HepG2 (cell line): ENCODE measurements around the gene LRRC32. TPM values are rescaled to one million over a fixed set of nuclear protein-coding genes. Genes with fewer than 3 reads are reported as not detected.

Experiments used
- ATAC-seq: fragments of 200-7000 bp; cut with Tn5 transposase; 3 replicates; pipeline ENCODE4 v1.9.1; 2020; ENCODE audit warnings: mild to moderate bottlenecking, moderate library complexity
- BruUV-seq: library from RNA; stranded (reverse); fragments of 400-500 nt; replicated peaks from 2 replicates; lab custom pipeline; 2021; lab: Mats Ljungman, UMichigan
- CTCF ChIA-PET: fragments of 300-600 bp; formaldehyde crosslinking; extraction: SDS; loops from one replicate; lab custom pipeline; 2021; ENCODE audit warnings: low total read pairs, inconsistent platforms, low intra/inter-chr PET ratio; lab: Yijun Ruan, JAX
- POLR2A ChIA-PET: fragments of 350-600 bp; sonication (Branson Sonifier 250); formaldehyde crosslinking; loops from one replicate; lab custom pipeline; 2020; ENCODE audit warnings: antibody characterized with exemption, inconsistent platforms; lab: Yijun Ruan, JAX
- DNase-seq: peaks from one replicate; pipeline ENCODE4 v3.0.0-alpha.2; 2015; ENCODE audit warnings: low spot score
- FAIRE-seq: peaks from 3 replicates; lab custom pipeline; 2011; peaks lifted over from hg19 to GRCh38; lab: Jason Lieb, UNC
- H2AFZ ChIP-seq: one replicate; pipeline ENCODE4 v1.6.1; 2011; ENCODE audit warnings: low read length, inconsistent platforms
- H3K27ac ChIP-seq: fragments of 300-600 bp; 3 replicates; pipeline ENCODE4 v1.8.0; 2011; ENCODE audit warnings: mixed run types, mild to moderate bottlenecking, mixed read lengths, low read length, inconsistent platforms; ENCODE audit not compliant: insufficient read depth; ENCODE audit errors: extremely low read length
- H3K27me3 ChIP-seq, 2 experiments: fragments of 200-600 bp in 1 of 2; 2 replicates in 1 of 2; 3 replicates in 1 of 2; pipeline versions ENCODE4 v1.6.0 to v1.8.0; 2011; ENCODE audit warnings: low read length in 2 of 2, mild to moderate bottlenecking in 2 of 2, moderate library complexity in 2 of 2, inconsistent platforms in 1 of 2; ENCODE audit not compliant: insufficient read depth in 2 of 2, control insufficient read depth in 1 of 2
- H3K36me3 ChIP-seq, 2 experiments: fragments of 200-600 bp in 1 of 2; replicated peaks in 1 of 2; 2 replicates in 1 of 2; 3 replicates in 1 of 2; pipeline versions ENCODE4 v1.5.1 to v1.8.0; 2011; ENCODE audit warnings: low read length in 2 of 2, inconsistent platforms in 1 of 2; ENCODE audit not compliant: insufficient read depth in 2 of 2, control insufficient read depth in 1 of 2
- H3K4me1 ChIP-seq: 2 replicates; pipeline ENCODE4 v1.5.1; 2012; ENCODE audit warnings: low read length, inconsistent platforms; ENCODE audit not compliant: insufficient read depth
- H3K4me2 ChIP-seq: 2 replicates; pipeline ENCODE4 v1.6.0; 2011; ENCODE audit warnings: low read depth, low read length, inconsistent platforms
- H3K4me3 ChIP-seq, 3 experiments: fragments of 200-600 bp in 1 of 3; sonication (generic), shearing (Covaris generic) in 1 of 3; replicated peaks in 1 of 3; 2 replicates each; pipeline ENCODE4 v1.5.1; 2011 to 2016; ENCODE audit warnings: low read length in 3 of 3, inconsistent platforms in 2 of 3, low read depth in 2 of 3, mild to moderate bottlenecking in 2 of 3, control low read depth in 1 of 3, mixed read lengths in 1 of 3; ENCODE audit not compliant: insufficient read depth in 1 of 3
- H3K79me2 ChIP-seq: one replicate; pipeline ENCODE4 v1.6.1; 2011; ENCODE audit warnings: low read length, inconsistent platforms; ENCODE audit not compliant: insufficient read depth
- H3K9ac ChIP-seq: 2 replicates; pipeline ENCODE4 v1.6.0; 2011; ENCODE audit warnings: mild to moderate bottlenecking, low read depth, low read length, inconsistent platforms; ENCODE audit not compliant: insufficient read depth
- H3K9me3 ChIP-seq: 2 replicates; pipeline ENCODE4 v1.5.1; 2012; ENCODE audit warnings: mild to moderate bottlenecking, low read length
- H4K20me1 ChIP-seq: 2 replicates; pipeline ENCODE4 v1.6.0; 2011; ENCODE audit warnings: inconsistent platforms, mild to moderate bottlenecking, low read length, moderate library complexity; ENCODE audit not compliant: insufficient read depth
- ATF1 ChIP-seq: IDR thresholded peaks from 2 replicates; pipeline ENCODE4 v1.6.1; 2016; ENCODE audit warnings: mild to moderate bottlenecking, control low read depth
- CHCHD3 ChIP-seq: sonication (generic); formaldehyde crosslinking; IDR thresholded peaks from 2 replicates; pipeline ENCODE4 v1.8.0; 2022; ENCODE audit warnings: mild to moderate bottlenecking, missing genetic modification reagents, moderate library complexity
- ETV6 ChIP-seq: sonication (generic); formaldehyde crosslinking; conservative IDR thresholded peaks from 2 replicates; pipeline ENCODE4 v1.4.0; 2020; ENCODE audit warnings: missing genetic modification reagents
- GABPB1 ChIP-seq: IDR thresholded peaks from 2 replicates; pipeline ENCODE4 v1.6.1; 2016; ENCODE audit warnings: mild to moderate bottlenecking, missing genetic modification reagents, moderate library complexity, missing compliant biosample characterization
- MED13 ChIP-seq: sonication (generic); formaldehyde crosslinking; IDR thresholded peaks from 2 replicates; pipeline ENCODE4 v1.5.0; 2020; ENCODE audit warnings: missing genetic modification reagents
- NONO ChIP-seq, 2 experiments: fragments of 450-650 bp in 1 of 2; sonication (generic) in 1 of 2; formaldehyde crosslinking in 1 of 2; IDR thresholded peaks in 1 of 2; conservative IDR thresholded peaks in 1 of 2; 2 replicates each; pipeline versions ENCODE4 v1.6.1 to v1.8.0; 2017 to 2022; ENCODE audit warnings: mild to moderate bottlenecking in 1 of 2, missing genetic modification reagents in 1 of 2, moderate library complexity in 1 of 2
- PHB2 ChIP-seq: fragments of 450-650 bp; IDR thresholded peaks from 2 replicates; pipeline ENCODE4 v1.6.1; 2018; ENCODE audit not compliant: partially characterized antibody
- RBFOX2 ChIP-seq: fragments of 200-400 bp; formaldehyde crosslinking; IDR thresholded peaks from 2 replicates; pipeline ENCODE4 v1.6.1; 2017; ENCODE audit warnings: low read depth, mild to moderate bottlenecking, low read length
- ZNF329 ChIP-seq: sonication (generic); formaldehyde crosslinking; IDR thresholded peaks from 2 replicates; pipeline ENCODE4 v1.9.0; 2021; ENCODE audit warnings: low read depth, mild to moderate bottlenecking, missing genetic modification reagents
- WGBS: methylation state at CpG from one replicate; pipeline ENCODE4 v1.1.6; 2017; ENCODE audit warnings: low lambda C conversion rate; 5-methylcytosine and 5-hydroxymethylcytosine counted together
- in situ Hi-C: cut with HindIII; loops from 2 replicates; pipeline ENCODE4 v1.10.0; 2017; ENCODE audit warnings: low pct_unique_long_range_greater_than_20kb; ENCODE audit not compliant: extremely low pct_ligation_motif_present
- intact Hi-C: fragments of 100-400 bp; cut with micrococcal nuclease; formaldehyde crosslinking; loops from one replicate; pipeline ENCODE4 v1.10.0; 2022; ENCODE audit not compliant: unreplicated experiment
- polyA plus RNA-seq, 8 experiments: library from polyadenylated mRNA; depleted of rRNA in 3 of 8; stranded (reverse) in 7 of 8; unstranded in 1 of 8; fragments of >200 nt; fragmentation: Illumina TruSeq in 4 of 8; extraction: Trizol in 4 of 8; gene quantifications; 2 replicates each; pipeline versions ENCODE4 v1.2.1 to v1.2.3, GENCODE V29; 2011 to 2016; ENCODE audit warnings: low read depth in 4 of 8, missing spikeins in 1 of 8, mixed read lengths in 1 of 8; ENCODE audit not compliant: insufficient read depth in 1 of 8
- total RNA-seq, 5 experiments: library from RNA; depleted of rRNA; stranded (reverse); fragments of >200 nt; fragmentation: Illumina TruSeq; extraction: Trizol; gene quantifications; 2 replicates each; pipeline ENCODE4 v1.2.3, GENCODE V29; 2016; ENCODE audit warnings: low read depth in 1 of 5
- TF ChIP-seq, protein P1 (sequence below): sonication (generic); formaldehyde crosslinking; IDR thresholded peaks from 2 replicates; pipeline ENCODE4 v1.5.1; 2020; ENCODE audit warnings: mild to moderate bottlenecking, missing genetic modification reagents, moderate library complexity
- TF ChIP-seq, protein P2 (sequence below): sonication (generic); formaldehyde crosslinking; IDR thresholded peaks from 2 replicates; pipeline ENCODE4 v1.4.0; 2020; ENCODE audit warnings: missing genetic modification reagents

The LRRC32 gene
- total and polyA plus RNA-seq, 2 of the 13 experiments (the other 11 are each of a cell fraction or from before 2014, with no cell fraction given): 0.07 TPM; not detected in 1

DNA sequence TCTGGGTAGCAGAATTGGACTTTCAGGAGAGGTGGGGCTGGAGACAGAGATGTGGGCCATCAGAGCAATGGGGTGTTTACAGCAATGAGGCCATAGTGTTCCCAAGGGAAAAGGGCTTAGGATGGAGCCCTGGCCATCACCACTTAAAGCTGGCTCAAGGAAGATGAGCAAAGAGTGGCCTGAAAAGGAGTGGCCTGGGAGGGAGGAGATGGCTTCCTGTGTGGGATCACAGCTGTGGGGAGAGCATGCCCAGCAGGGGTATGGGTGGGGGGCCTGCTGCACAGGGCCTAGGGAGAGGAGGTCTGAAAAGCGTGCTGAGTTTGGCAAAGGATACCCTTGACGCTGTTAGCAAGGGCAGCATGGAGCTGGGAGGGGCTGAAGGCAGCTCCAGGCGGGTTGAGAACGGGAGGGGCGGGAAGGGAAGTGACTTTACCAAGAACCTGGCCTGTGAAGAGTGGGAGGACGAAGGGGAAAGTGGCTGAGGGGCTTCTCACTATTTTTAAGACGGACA is 13.9 kb downstream of the LRRC32 start:
- Histone ChIP-seq H4K20me1 (no peaks in the 10 kb centered on the region), H3K4me1 (no peaks in the 10 kb centered on the region), H3K79me2 (no peaks in the 10 kb centered on the region), H3K36me3 (no peaks in the 10 kb centered on the region), H2AFZ (no peak overlapping the region), H3K9ac (no peak overlapping the region), H3K27me3 (peaks cover 3 to 53% of the 10 kb centered on the region in 2 experiments), H3K4me3 (no peak overlapping the region), H3K4me2 (no peak overlapping the region), H3K9me3 (no peaks in the 10 kb centered on the region), H3K27ac (no peak overlapping the region)
- ATAC-seq (no peak), DNase-seq (no peak), FAIRE-seq (no peak)
- CTCF ChIA-PET: no interaction called here
- intact Hi-C loops (no loop called here), in situ Hi-C loops (no loop called here)
- POLR2A ChIA-PET: no interaction called here
- no TSS peak for BruUV-seq
- 4% methylated on average over 7 of the region's 7 CpGs for WGBS
- TF ChIP-seq GABPB1 (no peak), CHCHD3 (CRISPR knock-in tag) (no peak), ATF1 (CRISPR knock-in tag) (no peak), PHB2 (no peak), MED13 (no peak), RBFOX2 (no peak), ETV6 (CRISPR knock-in tag) (no peak), NONO (IDR thresholded peaks at IDR 0.05) (no peak), NONO (CRISPR knock-in tag; conservative IDR thresholded peaks at IDR 0.05) (no peak), ZNF329 (CRISPR knock-in tag) (no peak)
- TF ChIP-seq, protein P1, sequence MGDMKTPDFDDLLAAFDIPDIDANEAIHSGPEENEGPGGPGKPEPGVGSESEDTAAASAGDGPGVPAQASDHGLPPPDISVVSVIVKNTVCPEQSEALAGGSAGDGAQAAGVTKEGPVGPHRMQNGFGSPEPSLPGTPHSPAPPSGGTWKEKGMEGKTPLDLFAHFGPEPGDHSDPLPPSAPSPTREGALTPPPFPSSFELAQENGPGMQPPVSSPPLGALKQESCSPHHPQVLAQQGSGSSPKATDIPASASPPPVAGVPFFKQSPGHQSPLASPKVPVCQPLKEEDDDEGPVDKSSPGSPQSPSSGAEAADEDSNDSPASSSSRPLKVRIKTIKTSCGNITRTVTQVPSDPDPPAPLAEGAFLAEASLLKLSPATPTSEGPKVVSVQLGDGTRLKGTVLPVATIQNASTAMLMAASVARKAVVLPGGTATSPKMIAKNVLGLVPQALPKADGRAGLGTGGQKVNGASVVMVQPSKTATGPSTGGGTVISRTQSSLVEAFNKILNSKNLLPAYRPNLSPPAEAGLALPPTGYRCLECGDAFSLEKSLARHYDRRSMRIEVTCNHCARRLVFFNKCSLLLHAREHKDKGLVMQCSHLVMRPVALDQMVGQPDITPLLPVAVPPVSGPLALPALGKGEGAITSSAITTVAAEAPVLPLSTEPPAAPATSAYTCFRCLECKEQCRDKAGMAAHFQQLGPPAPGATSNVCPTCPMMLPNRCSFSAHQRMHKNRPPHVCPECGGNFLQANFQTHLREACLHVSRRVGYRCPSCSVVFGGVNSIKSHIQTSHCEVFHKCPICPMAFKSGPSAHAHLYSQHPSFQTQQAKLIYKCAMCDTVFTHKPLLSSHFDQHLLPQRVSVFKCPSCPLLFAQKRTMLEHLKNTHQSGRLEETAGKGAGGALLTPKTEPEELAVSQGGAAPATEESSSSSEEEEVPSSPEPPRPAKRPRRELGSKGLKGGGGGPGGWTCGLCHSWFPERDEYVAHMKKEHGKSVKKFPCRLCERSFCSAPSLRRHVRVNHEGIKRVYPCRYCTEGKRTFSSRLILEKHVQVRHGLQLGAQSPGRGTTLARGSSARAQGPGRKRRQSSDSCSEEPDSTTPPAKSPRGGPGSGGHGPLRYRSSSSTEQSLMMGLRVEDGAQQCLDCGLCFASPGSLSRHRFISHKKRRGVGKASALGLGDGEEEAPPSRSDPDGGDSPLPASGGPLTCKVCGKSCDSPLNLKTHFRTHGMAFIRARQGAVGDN (CRISPR knock-in tag): no peak
- TF ChIP-seq, protein P2, sequence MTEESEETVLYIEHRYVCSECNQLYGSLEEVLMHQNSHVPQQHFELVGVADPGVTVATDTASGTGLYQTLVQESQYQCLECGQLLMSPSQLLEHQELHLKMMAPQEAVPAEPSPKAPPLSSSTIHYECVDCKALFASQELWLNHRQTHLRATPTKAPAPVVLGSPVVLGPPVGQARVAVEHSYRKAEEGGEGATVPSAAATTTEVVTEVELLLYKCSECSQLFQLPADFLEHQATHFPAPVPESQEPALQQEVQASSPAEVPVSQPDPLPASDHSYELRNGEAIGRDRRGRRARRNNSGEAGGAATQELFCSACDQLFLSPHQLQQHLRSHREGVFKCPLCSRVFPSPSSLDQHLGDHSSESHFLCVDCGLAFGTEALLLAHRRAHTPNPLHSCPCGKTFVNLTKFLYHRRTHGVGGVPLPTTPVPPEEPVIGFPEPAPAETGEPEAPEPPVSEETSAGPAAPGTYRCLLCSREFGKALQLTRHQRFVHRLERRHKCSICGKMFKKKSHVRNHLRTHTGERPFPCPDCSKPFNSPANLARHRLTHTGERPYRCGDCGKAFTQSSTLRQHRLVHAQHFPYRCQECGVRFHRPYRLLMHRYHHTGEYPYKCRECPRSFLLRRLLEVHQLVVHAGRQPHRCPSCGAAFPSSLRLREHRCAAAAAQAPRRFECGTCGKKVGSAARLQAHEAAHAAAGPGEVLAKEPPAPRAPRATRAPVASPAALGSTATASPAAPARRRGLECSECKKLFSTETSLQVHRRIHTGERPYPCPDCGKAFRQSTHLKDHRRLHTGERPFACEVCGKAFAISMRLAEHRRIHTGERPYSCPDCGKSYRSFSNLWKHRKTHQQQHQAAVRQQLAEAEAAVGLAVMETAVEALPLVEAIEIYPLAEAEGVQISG: no peak
